HCT116 (cell line): ENCODE data around the gene SLC6A18. TPM values are rescaled to one million over a fixed set of nuclear protein-coding genes. Genes with fewer than 3 reads are reported as not detected.

Experiments used
- ATAC-seq: fragments of 200-7000 bp; cut with Tn5 transposase; 2 replicates; pipeline ENCODE4 v1.9.1; 2020; ENCODE audit warnings: mild to moderate bottlenecking, moderate library complexity
- BruUV-seq: library from RNA; stranded (reverse); fragments of 400-500 nt; replicated peaks from 2 replicates; lab custom pipeline; 2021; lab: Mats Ljungman, UMichigan
- CTCF ChIA-PET: fragments of 300-600 bp; sonication (Branson Sonifier 250); formaldehyde crosslinking; loops from one replicate; lab custom pipeline; 2021; ENCODE audit warnings: antibody characterized with exemption; lab: Charles Lee
- POLR2A ChIA-PET: fragments of 300-600, 350-600 bp; sonication (Branson Sonifier 250); formaldehyde crosslinking; loops from one replicate; lab custom pipeline; 2021; ENCODE audit warnings: antibody characterized with exemption; lab: Charles Lee
- RAD21 ChIA-PET, 2 experiments: fragments of 300-600 bp; sonication (Branson Sonifier 250); formaldehyde crosslinking; loops; one replicate each; lab custom pipeline; 2023; ENCODE audit warnings: low total read pairs in 2 of 2; ENCODE audit not compliant: uncharacterized antibody in 2 of 2, unreplicated experiment in 2 of 2, low non-redundant PET in 1 of 2; lab: Charles Lee
- DNase-seq: peaks from one replicate; pipeline ENCODE4 v3.0.0-alpha.2; 2010; ENCODE audit warnings: low read depth, low spot score
- H2AFZ ChIP-seq: fragments of 200-600 bp; shearing (Covaris generic), sonication (generic); 2 replicates; pipeline ENCODE4 v1.6.1; 2017; ENCODE audit warnings: low read depth, mixed run types, mixed read lengths, antibody characterized with exemption, low read length; ENCODE audit not compliant: poor library complexity, severe bottlenecking
- H3K27ac ChIP-seq: 2 replicates; pipeline ENCODE4 v1.5.1; 2012; ENCODE audit warnings: low read depth, low read length
- H3K27me3 ChIP-seq: fragments of 200-600 bp; sonication (generic); 2 replicates; pipeline ENCODE4 v1.6.1; 2016; ENCODE audit warnings: mixed run types, low read length, mixed read lengths; ENCODE audit not compliant: insufficient read depth
- H3K36me3 ChIP-seq, 2 experiments: fragments of 200-500 bp in 1 of 2; fragments of 200-600 bp in 1 of 2; sonication (Bioruptor generic) in 1 of 2; sonication (generic) in 1 of 2; 2 replicates each; pipeline versions ENCODE4 v1.5.1 to v1.6.1; 2014 to 2016; ENCODE audit warnings: low read length in 2 of 2, inconsistent platforms in 1 of 2, mixed read lengths in 1 of 2, mixed run types in 1 of 2; ENCODE audit not compliant: insufficient read depth in 2 of 2, control insufficient read depth in 1 of 2
- H3K4me1 ChIP-seq, 2 experiments: fragments of 200-600 bp in 1 of 2; sonication (generic) in 1 of 2; 2 replicates each; pipeline versions ENCODE4 v1.5.1 to v1.6.1; 2012 to 2017; ENCODE audit warnings: low read length in 2 of 2, inconsistent platforms in 1 of 2, mild to moderate bottlenecking in 1 of 2, mixed read lengths in 1 of 2, mixed run types in 1 of 2, moderate library complexity in 1 of 2; ENCODE audit not compliant: insufficient read depth in 2 of 2, control insufficient read depth in 1 of 2
- H3K4me2 ChIP-seq: fragments of 200-600 bp; sonication (generic); 2 replicates; pipeline ENCODE4 v1.6.1; 2017; ENCODE audit warnings: mixed run types, low read length, mixed read lengths
- H3K4me3 ChIP-seq, 2 experiments: fragments of 200-600 bp in 1 of 2; sonication (generic) in 1 of 2; replicated peaks in 1 of 2; 2 replicates each; pipeline ENCODE4 v1.5.1; 2011 to 2016; ENCODE audit warnings: low read length in 2 of 2, control low read depth in 1 of 2, low read depth in 1 of 2, mild to moderate bottlenecking in 1 of 2, mixed read lengths in 1 of 2, mixed run types in 1 of 2
- H3K79me2 ChIP-seq: fragments of 200-600 bp; sonication (generic); 2 replicates; pipeline ENCODE4 v1.6.1; 2017; ENCODE audit warnings: mild to moderate bottlenecking, mixed run types, low read length, moderate library complexity, mixed read lengths; ENCODE audit not compliant: insufficient read depth
- H3K9ac ChIP-seq: fragments of 200-600 bp; sonication (generic); 2 replicates; pipeline ENCODE4 v1.6.1; 2016; ENCODE audit warnings: low read length, mixed read lengths
- H3K9me2 ChIP-seq: fragments of 200-600 bp; sonication (generic), shearing (Covaris generic); 2 replicates; pipeline ENCODE4 v1.6.1; 2017; ENCODE audit warnings: mixed run types, mild to moderate bottlenecking, moderate library complexity; ENCODE audit not compliant: insufficient read depth
- H3K9me3 ChIP-seq, 2 experiments: fragments of 200-500 bp in 1 of 2; fragments of 200-600 bp in 1 of 2; sonication (Bioruptor generic) in 1 of 2; sonication (generic) in 1 of 2; 2 replicates each; pipeline ENCODE4 v1.6.1; 2014 to 2017; ENCODE audit warnings: low read length in 2 of 2, mixed read lengths in 2 of 2, inconsistent platforms in 1 of 2, low read depth in 1 of 2, mild to moderate bottlenecking in 1 of 2, mixed run types in 1 of 2, moderate library complexity in 1 of 2; ENCODE audit not compliant: control insufficient read depth in 1 of 2, insufficient read depth in 1 of 2
- H4K20me1 ChIP-seq: fragments of 200-600 bp; sonication (generic), shearing (Covaris generic); 2 replicates; pipeline ENCODE4 v1.6.1; 2017; ENCODE audit warnings: mixed run types, mild to moderate bottlenecking, moderate library complexity; ENCODE audit not compliant: insufficient read depth
- JUND ChIP-seq: IDR thresholded peaks from 2 replicates; pipeline ENCODE4 v1.6.1; 2012
- RAD21 ChIP-seq: IDR thresholded peaks from 2 replicates; pipeline ENCODE4 v1.6.1; 2012; ENCODE audit warnings: low read depth, mild to moderate bottlenecking
- ZNF274 ChIP-seq: fragments of 200-500 bp; sonication (Bioruptor generic); IDR thresholded peaks from 2 replicates; pipeline ENCODE4 v1.6.1; 2014; ENCODE audit warnings: mild to moderate bottlenecking, low read depth, low read length, inconsistent platforms
- intact Hi-C: fragments of 100-400 bp; cut with micrococcal nuclease; formaldehyde crosslinking; loops from 2 replicates; pipeline ENCODE4 v1.10.0; 2022
- total RNA-seq: library from RNA; stranded (reverse); gene quantifications from one replicate; pipeline ENCODE4 v1.2.1, GENCODE V29; 2021; ENCODE audit not compliant: unreplicated experiment

SLC6A18 gene
- total RNA-seq, 1 experiment from 2014 or later = not detected

GRCh38 chr5:1185038-1185627, 40.0 kb upstream of the SLC6A18 start:
- H3K27ac ChIP-seq = no peak overlapping the region
- no peaks in the 10 kb centered on the region for H3K9me2 ChIP-seq
- no peak overlapping the region for H3K4me2 ChIP-seq
- H3K79me2 ChIP-seq = no peaks in the 10 kb centered on the region
- RAD21 ChIA-PET = no interaction called here
- no peak for DNase-seq
- no peaks in the 10 kb centered on the region for H4K20me1 ChIP-seq
- BruUV-seq = no TSS peak
- ATAC-seq = no peak
- intact Hi-C loops = no loop called here
- POLR2A ChIA-PET = no interaction called here
- no peak overlapping the region for H3K4me3 ChIP-seq
- TF ChIP-seq ZNF274 (no peak), JUND (no peak)
- H2AFZ ChIP-seq = no peak overlapping the region
- H3K9me3 ChIP-seq = no peaks in the 10 kb centered on the region
- no peaks in the 10 kb centered on the region for H3K36me3 ChIP-seq
- no peaks in the 10 kb centered on the region for H3K27me3 ChIP-seq
- CTCF ChIA-PET = interaction anchor here (1.0 kb wide), 1 partner anchor 11 kb away, joined by 3 read pairs; no protein-coding TSS in a partner anchor
- no peaks in the 10 kb centered on the region for H3K4me1 ChIP-seq
- H3K9ac ChIP-seq = no peak overlapping the region

- H3K4me2 ChIP-seq = no peak overlapping the region
- no peak overlapping the region for H3K9ac ChIP-seq
- H3K27me3 ChIP-seq = no peaks in the 10 kb centered on the region
- CTCF ChIA-PET = interaction anchor here (1.0 kb wide), 1 partner anchor 12 kb away, joined by 3 read pairs; no protein-coding TSS in a partner anchor
- H3K4me3 ChIP-seq = no peak overlapping the region
- no peaks in the 10 kb centered on the region for H3K9me3 ChIP-seq
- H3K9me2 ChIP-seq = no peaks in the 10 kb centered on the region
- intact Hi-C loops = no loop called here
- no peaks in the 10 kb centered on the region for H3K79me2 ChIP-seq
- RAD21 ChIA-PET = no interaction called here
- DNase-seq (no peak), ATAC-seq (no peak)
- no peak for TF ChIP-seq RAD21
- H3K27ac ChIP-seq = no peak overlapping the region
- H4K20me1 ChIP-seq = no peaks in the 10 kb centered on the region
- H3K4me1 ChIP-seq = no peaks in the 10 kb centered on the region
- BruUV-seq = no TSS peak
- no peak overlapping the region for H2AFZ ChIP-seq
- no peaks in the 10 kb centered on the region for H3K36me3 ChIP-seq
- POLR2A ChIA-PET = no interaction called here
Measured at GRCh38 chr5:1185629-1186350, 39.4 kb upstream of the SLC6A18 start.
